Mammary epithelial cell (primary cell): ENCODE data around the gene SLC19A1.

Experiments used
- CTCF ChIP-seq, 2 donors: IDR thresholded peaks in 1 of 2; conservative IDR thresholded peaks in 1 of 2; 2 replicates each; pipeline ENCODE4 v1.5.1; 2011 to 2012; ENCODE audit warnings: inconsistent platforms in 2 of 2, low read length in 2 of 2, mild to moderate bottlenecking in 2 of 2, control low read depth in 1 of 2, low read depth in 1 of 2; ENCODE audit not compliant: insufficient read depth in 1 of 2; ENCODE audit errors: extremely low read depth in 1 of 2
- EZH2 ChIP-seq: IDR thresholded peaks from 2 replicates; pipeline ENCODE4 v1.6.1; 2012; ENCODE audit warnings: low read length, inconsistent platforms, borderline replicate concordance

DNA sequence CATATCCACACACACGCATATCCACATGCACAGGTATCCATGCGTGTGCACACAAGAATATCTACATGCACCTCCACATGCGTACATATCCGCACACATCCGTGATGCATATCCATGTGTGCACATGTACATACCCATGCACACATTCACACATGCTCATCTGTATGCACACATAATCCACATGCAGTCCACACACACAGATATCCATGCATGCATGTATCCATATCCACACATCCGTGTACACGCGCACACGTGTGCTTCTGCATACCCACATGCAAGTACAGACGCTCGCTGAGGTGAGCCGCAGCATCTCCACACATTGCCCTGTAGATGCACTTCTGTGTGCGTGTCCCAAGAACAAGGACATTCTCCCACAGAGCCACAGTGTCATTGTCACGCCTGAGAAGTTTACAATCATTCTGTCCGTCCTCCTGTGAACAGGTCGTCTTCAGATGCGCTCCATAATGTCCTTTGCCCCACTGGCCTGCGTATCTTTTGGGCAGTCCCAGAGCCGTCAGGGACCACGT is 93.9 kb downstream of the SLC19A1 start:
- TF ChIP-seq CTCF (conservative IDR thresholded peaks at IDR 0.05 in 1 of 2, IDR thresholded peaks at IDR 0.05 in 1 of 2; ENCODE audit: extremely low read depth in 1 of 2, insufficient read depth in 1 of 2, low read depth in 1 of 2, low read length in 2 of 2) (no peak), EZH2 (no peak)
